NCI-H524 treated with DMSO at 0.1 percent for 48 hours (cell line): ENCODE results near the gene HTR3A.
A peak's percentile ranks its signal among the peaks of the same experiment; 100 is the strongest.

Experiments used
- DNase-seq: peaks from one replicate; lab custom pipeline; 2025; lab: John Stamatoyannopoulos, UW

Gene HTR3A

GRCh38 chr11:113979431-113979830 is 4.5 kb downstream of the HTR3A start:
- no peak for DNase-seq

DNA sequence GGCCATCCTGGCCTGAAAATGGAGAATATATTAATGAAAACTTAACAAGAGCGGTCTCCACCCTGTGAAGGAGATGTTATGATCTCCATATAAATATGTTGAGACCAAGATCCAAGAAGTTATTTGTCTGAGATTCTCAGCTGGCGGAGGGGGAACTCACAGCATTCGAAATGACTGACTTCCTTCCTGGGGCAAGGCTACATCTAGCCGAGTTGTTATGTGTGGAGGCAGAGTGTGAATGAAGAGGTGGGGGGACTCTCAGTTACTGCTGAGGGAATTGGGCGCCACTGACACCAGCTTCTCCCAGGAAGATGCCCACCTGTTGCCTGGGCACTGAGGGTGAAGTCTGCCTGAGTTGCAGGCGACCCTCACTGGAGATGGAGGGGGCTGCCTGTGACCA is 5.9 kb downstream of the HTR3A start:
- no peak for DNase-seq

DNA sequence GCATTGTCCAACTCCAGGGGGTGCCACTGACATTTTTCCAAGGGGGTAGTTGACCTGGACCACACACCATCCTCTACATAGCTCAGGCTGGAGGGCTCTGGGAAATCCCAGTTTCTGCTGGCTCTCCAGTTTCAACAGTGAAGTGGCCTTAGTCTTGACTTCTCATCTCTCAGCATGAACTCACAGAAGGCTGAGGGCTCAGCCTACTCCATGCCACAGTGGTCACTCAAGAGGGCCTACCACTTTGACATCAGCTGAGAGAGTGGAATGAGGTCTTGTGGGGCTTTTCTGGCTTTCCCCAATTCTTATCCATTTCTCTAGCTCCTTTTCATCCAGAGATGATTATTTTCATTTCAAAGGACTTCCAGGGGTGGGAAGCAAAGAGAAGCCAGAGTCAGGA is 7.4 kb downstream of the HTR3A start:
- no peak for DNase-seq

GRCh38 chr11:113984781-113985180 is 9.9 kb downstream of the HTR3A start:
- no peak for DNase-seq

DNA sequence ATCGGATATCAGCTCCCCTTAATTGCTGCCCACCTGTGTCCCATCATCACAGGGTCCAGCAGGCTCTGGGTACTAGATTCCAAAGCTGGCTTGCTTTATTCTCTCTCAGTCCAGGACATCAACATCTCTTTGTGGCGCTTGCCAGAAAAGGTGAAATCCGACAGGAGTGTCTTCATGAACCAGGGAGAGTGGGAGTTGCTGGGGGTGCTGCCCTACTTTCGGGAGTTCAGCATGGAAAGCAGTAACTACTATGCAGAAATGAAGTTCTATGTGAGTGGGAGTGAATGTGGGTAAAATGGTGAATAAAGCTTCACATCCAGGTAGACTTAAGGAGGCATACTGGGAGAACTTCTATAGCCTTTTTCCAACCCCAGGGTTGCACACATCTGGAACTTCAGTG is 11.0 kb downstream of the HTR3A start:
- DNase-seq: no peak

- no peak for DNase-seq
These were observed 11.6 kb downstream of the HTR3A start for GRCh38 chr11:113986351-113987140.

- no peak for DNase-seq
These were observed 14.5 kb downstream of the HTR3A start for GRCh38 chr11:113989381-113989780.

DNA sequence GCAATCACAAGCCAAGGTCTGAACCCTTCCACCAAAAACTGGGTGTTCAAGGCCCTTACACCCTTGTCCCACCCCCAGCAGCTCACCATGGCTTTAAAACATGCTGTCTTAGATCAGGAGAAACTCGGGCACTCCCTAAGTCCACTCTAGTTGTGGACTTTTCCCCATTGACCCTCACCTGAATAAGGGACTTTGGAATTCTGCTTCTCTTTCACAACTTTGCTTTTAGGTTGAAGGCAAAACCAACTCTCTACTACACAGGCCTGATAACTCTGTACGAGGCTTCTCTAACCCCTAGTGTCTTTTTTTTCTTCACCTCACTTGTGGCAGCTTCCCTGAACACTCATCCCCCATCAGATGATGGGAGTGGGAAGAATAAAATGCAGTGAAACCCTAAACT is 15.0 kb downstream of the HTR3A start:
- DNase-seq: no peak

- no peak for DNase-seq
These were observed 16.3 kb downstream of the HTR3A start for GRCh38 chr11:113991170-113991569.

DNA sequence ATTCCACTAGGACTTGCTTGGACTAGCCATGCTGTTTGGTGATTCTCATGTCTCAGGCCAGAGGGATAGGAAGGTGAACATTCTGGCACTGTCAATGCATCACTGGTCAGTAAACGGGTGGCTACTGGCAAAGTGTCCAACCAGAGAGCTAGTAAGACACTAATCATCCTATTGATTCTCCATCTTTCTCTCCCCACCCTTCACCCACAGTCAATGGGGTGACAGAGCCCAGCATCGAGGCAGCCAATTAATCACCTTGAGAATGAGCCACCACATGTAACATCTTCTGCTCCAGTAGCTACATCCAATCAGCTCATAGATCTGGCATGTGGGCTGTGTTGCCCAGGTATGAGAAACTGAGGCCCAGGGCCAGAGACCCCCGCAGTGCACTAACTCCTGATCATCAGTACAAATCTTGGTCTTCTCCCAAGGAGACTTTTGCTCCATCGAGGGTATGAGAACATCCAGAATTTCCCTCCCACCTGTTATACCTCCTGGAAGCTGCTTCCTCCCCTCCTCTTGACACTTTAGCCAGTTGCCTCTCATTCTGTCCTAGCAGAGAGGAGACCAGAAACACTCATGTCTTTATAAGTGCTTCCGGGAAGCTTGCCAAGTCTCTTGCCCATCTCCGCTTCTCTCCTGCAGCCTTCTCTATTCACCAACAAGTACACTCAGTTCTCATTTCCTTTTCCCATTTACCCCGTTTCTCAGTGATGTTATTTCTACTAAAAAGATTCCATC is 17.0 kb downstream of the HTR3A start:
- peak; percentile 87 for DNase-seq

GRCh38 chr11:113992459-113993110 is 17.7 kb downstream of the HTR3A start:
- peak; percentile 78 for DNase-seq

DNA sequence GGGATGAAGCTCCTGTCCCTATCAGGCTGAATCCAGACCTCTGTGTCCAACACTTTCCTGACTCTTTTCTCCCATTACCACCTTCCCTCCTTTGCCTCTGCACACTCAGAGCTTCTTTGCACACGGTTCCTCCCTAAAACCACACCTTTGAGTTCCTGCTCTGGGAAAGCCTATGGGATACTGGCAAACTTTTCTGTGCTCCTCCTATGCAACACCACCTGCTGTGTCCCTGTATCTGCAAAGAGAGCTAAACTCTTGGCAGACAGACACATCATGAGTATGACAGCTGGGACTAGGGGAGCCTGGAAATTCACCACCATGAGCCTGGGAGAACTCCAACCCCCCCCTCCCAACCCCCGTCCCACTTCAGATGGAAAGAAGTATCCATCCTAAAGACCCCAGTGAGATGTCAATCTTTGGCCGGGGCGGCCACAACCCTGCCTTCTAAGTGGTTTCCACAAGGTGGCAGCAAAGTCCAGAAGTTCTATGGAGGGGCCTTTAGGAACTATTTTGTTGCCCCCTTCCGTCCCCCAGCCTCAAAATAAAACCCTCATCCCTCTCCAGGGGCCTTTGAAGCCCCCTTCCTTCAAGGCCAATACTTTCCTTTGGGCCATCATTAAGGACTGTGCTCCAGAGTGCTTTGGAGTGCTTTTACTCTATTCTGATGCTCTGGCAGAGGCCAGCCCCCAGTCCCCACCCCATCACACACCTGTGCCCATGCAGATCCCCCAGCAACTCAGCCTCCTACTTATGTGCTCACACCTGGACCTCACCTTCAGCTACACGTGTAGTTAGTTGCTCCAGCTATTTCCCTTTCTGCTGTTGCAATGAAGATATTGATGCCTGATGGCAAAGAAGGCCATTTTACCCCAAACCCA is 19.4 kb downstream of the HTR3A start:
- DNase-seq: peak; percentile 37

GRCh38 chr11:113997473-113997872 is 22.6 kb downstream of the HTR3A start:
- DNase-seq: no peak

DNA sequence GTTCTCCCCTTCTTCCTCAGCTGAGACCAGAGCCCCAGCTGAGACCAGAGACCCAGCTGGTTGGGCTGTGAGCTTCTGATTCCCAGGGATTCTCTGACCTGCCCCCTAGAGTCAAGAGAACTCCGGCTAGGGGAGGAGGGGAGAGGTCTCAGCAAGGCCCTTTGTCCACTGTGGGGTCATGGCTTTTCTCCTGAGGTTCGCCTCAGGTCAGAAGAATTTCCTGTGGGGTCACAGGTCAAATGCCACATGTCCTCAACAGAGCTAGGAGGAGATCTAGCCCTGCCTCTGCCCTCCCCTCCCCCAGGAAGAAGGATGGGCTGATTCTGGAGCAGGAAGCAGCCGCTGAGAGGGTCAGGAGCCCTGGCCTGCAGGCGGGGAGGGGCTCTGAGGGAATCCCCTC is 23.7 kb downstream of the HTR3A start:
- DNase-seq: no peak

DNA sequence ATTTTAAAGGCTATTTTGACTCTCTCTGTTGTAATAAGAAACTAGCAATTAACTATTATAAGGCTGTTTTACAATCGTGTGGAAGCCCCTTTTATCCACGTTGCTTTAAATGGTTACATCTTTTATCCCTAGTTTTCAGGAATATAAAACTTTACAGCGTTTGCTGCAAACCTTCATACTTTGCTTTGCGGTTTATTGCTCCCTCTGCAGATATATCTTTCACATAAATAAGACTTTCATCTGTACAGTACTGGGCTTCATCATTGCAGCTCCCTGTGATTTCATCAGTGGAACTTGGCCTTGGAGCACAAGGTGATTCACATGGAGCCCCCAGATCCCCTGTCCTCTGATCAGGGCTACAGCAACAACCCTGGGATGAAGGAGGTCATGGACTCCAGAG is 25.6 kb downstream of the HTR3A start:
- no peak for DNase-seq

DNA sequence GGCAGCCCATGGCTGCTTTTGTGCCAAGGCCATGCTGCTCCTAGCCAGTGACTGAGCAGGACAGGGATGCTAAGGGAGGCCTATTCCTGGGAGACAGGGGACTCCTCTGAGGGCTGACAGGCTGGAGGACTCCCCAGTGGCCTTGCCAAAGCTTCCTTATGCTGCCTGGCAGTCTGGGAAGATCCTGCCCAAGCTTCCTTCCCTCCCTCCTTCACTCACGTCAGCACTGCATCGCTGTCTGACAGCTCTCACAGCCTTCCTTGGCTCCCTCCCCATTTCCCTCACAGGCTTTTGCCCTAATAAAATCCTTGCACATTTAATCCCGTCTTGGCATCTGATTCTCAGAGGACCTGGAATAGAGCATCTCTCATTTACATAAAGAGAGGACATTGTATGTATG is 26.5 kb downstream of the HTR3A start:
- DNase-seq: no peak

DNA sequence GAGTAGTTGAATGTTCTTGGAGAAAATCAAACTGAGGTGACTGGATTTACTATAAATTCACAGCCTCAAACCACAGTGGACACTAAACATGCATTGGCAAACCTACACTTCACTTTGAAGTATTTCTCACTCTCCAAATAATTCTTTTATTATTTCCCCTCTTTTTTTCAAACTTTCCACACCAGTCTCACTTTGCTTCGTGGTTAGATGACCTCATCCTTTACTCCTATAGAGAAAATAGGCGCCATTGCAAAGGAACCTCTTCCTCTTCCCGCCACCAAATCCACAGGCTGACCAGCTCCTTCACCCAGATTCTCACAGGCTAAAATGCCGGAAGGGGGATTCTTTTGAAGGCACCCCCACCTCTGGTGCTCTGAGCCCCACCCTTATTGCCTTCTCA is 33.4 kb downstream of the HTR3A start:
- no peak for DNase-seq

GRCh38 chr11:114010931-114011330 is 36.0 kb downstream of the HTR3A start:
- no peak for DNase-seq

DNA sequence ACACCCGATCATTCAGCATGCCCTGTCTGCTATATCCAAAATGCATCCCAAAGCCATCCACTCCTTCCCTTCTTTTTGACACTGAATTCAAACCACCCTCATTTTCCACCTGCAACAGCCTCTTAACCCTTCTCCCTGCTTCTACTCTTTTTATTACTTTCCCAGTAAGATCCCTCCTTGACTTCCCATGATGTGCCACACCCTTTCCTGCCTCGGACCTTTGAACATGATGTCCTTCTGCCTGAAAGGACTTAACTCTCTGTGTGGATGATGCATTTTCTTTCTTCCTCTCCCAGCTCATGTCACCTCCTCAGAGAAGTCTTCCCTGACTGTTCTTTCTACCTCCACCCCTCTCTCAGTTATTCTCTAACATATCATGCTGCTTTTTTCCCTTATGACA is 36.5 kb downstream of the HTR3A start:
- no peak for DNase-seq

- no peak for DNase-seq
These were observed 40.2 kb downstream of the HTR3A start for GRCh38 chr11:114015117-114015516.

DNA sequence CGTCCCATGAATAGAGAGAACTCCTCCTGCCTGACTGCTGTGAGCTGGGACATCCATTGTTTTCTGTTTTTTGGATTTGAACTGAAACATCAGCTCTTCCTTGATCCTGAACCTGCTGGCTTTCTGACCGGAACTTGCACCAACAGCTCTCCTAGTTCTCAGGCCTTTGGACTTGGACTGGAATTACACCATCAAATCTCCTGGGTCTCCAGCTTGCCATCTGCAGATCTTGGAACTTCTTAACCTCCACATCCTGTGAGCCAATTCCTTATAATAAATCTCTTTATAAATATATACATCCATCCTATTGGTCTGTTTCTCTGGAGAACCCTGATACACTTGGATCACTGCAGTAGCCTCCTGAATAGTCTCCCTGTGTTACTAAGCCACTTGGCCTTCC is 42.1 kb downstream of the HTR3A start:
- DNase-seq: no peak

GRCh38 chr11:114017723-114018122 is 42.8 kb downstream of the HTR3A start:
- DNase-seq: no peak
